H1 (cell line): ENCODE measurements around the gene CLTCL1. TPM values are rescaled to one million over a fixed set of nuclear protein-coding genes. Genes with fewer than 3 reads are reported as not detected.

Experiments used
- CTCF ChIA-PET: fragments of 300-600 bp; sonication (Branson Sonifier 250); formaldehyde crosslinking; loops from one replicate; lab custom pipeline; 2021; ENCODE audit not compliant: partially characterized antibody; lab: Charles Lee
- POLR2A ChIA-PET: fragments of 300-600 bp; sonication (Branson Sonifier 250); formaldehyde crosslinking; loops from one replicate; lab custom pipeline; 2021; ENCODE audit warnings: inconsistent platforms; ENCODE audit not compliant: partially characterized antibody; lab: Charles Lee
- DNase-seq, 2 experiments: peaks; one replicate each; pipeline versions ENCODE4 v3.0.0 to v3.0.0-alpha.2; 2010 to 2022; ENCODE audit warnings: low spot score in 2 of 2, low read depth in 1 of 2, mixed read lengths in 1 of 2
- FAIRE-seq: peaks from 2 replicates; lab custom pipeline; 2011; peaks lifted over from hg19 to GRCh38; lab: Jason Lieb, UNC
- H2AFZ ChIP-seq: 2 replicates; pipeline ENCODE4 v1.8.1; 2012; ENCODE audit warnings: low read length, inconsistent platforms
- H2AK5ac ChIP-seq: 2 replicates; pipeline ENCODE4 v1.6.1; 2013; ENCODE audit warnings: low read depth, low read length
- H2BK120ac ChIP-seq: replicated peaks from 2 replicates; pipeline ENCODE3; 2013; ENCODE audit warnings: low read depth, low read length, inconsistent platforms
- H2BK12ac ChIP-seq: 2 replicates; pipeline ENCODE4 v1.6.1; 2013; ENCODE audit warnings: low read depth, low read length
- H2BK15ac ChIP-seq: 2 replicates; pipeline ENCODE4 v1.6.1; 2013; ENCODE audit warnings: low read length
- H2BK20ac ChIP-seq: 2 replicates; pipeline ENCODE4 v1.6.1; 2013; ENCODE audit warnings: low read length
- H2BK5ac ChIP-seq: 2 replicates; pipeline ENCODE4 v1.6.1; 2013; ENCODE audit warnings: low read depth, low read length
- H3K14ac ChIP-seq: 2 replicates; pipeline ENCODE4 v1.6.1; 2013; ENCODE audit warnings: inconsistent platforms; ENCODE audit not compliant: insufficient read length
- H3K18ac ChIP-seq: 2 replicates; pipeline ENCODE4 v1.6.1; 2013; ENCODE audit warnings: low read length; ENCODE audit errors: extremely low read depth
- H3K23ac ChIP-seq: 2 replicates; pipeline ENCODE4 v1.6.1; 2013; ENCODE audit warnings: inconsistent platforms; ENCODE audit not compliant: insufficient read length
- H3K23me2 ChIP-seq: 2 replicates; pipeline ENCODE4 v1.6.1; 2013; ENCODE audit warnings: low read depth, low read length
- H3K27ac ChIP-seq: 2 replicates; pipeline ENCODE4 v1.6.1; 2011; ENCODE audit warnings: low read depth, low read length, inconsistent platforms
- H3K27me3 ChIP-seq, 4 experiments: replicated peaks in 1 of 4; 1 replicate in 1 of 4; 2 replicates in 3 of 4; pipeline versions ENCODE4 v1.6.1 to v1.8.1; 2011 to 2013; ENCODE audit warnings: low read length in 3 of 4, mild to moderate bottlenecking in 3 of 4, inconsistent platforms in 2 of 4, mixed read lengths in 2 of 4, moderate library complexity in 1 of 4; ENCODE audit not compliant: control insufficient read depth in 3 of 4, insufficient read depth in 3 of 4; ENCODE audit errors: extremely low read depth in 1 of 4
- H3K36me3 ChIP-seq, 4 experiments: 2 replicates each; pipeline versions ENCODE4 v1.6.1 to v1.8.1; 2011 to 2013; ENCODE audit warnings: mild to moderate bottlenecking in 4 of 4, low read length in 3 of 4, moderate library complexity in 2 of 4, control low read depth in 1 of 4, inconsistent platforms in 1 of 4; ENCODE audit not compliant: insufficient read depth in 4 of 4, control insufficient read depth in 2 of 4
- H3K4ac ChIP-seq: replicated peaks from 2 replicates; pipeline ENCODE3; 2013; ENCODE audit warnings: low read length, low read depth, mixed read lengths, inconsistent platforms; ENCODE audit not compliant: insufficient read length
- H3K4me1 ChIP-seq, 4 experiments: replicated peaks in 1 of 4; 1 replicate in 1 of 4; 2 replicates in 3 of 4; pipeline versions ENCODE4 v1.6.1 to v1.8.1; 2011 to 2013; ENCODE audit warnings: low read length in 3 of 4, inconsistent platforms in 2 of 4, mixed read lengths in 1 of 4; ENCODE audit not compliant: insufficient read depth in 4 of 4, control insufficient read depth in 3 of 4
- H3K4me2 ChIP-seq, 2 experiments: 2 replicates each; pipeline versions ENCODE4 v1.6.1 to v1.8.1; 2011 to 2013; ENCODE audit warnings: low read depth in 2 of 2, low read length in 2 of 2, control low read depth in 1 of 2, inconsistent platforms in 1 of 2, mild to moderate bottlenecking in 1 of 2; ENCODE audit not compliant: insufficient read depth in 1 of 2
- H3K4me3 ChIP-seq, 4 experiments: fragments of 200-600, 300-600 bp in 1 of 4; sonication (generic), shearing (Covaris generic), sonication (Bioruptor Twin) in 1 of 4; 2 replicates each; pipeline versions ENCODE4 v1.5.1 to v1.8.1; 2011 to 2016; ENCODE audit warnings: low read length in 4 of 4, low read depth in 3 of 4, control low read depth in 2 of 4, inconsistent platforms in 2 of 4, mild to moderate bottlenecking in 2 of 4, mixed read lengths in 1 of 4, moderate library complexity in 1 of 4; ENCODE audit not compliant: insufficient read depth in 2 of 4; ENCODE audit errors: extremely low read depth in 1 of 4
- H3K56ac ChIP-seq: replicated peaks from 2 replicates; pipeline ENCODE3; 2013; ENCODE audit warnings: low read depth, mild to moderate bottlenecking, mixed read lengths, low read length, inconsistent platforms; ENCODE audit not compliant: insufficient read length
- H3K79me1 ChIP-seq: 2 replicates; pipeline ENCODE4 v1.6.1; 2013; ENCODE audit warnings: low read depth, low read length, control low read depth
- H3K79me2 ChIP-seq, 2 experiments: 2 replicates each; pipeline versions ENCODE4 v1.6.1 to v1.8.1; 2012 to 2013; ENCODE audit warnings: low read length in 2 of 2, mild to moderate bottlenecking in 2 of 2, inconsistent platforms in 1 of 2; ENCODE audit not compliant: insufficient read depth in 2 of 2, control insufficient read depth in 1 of 2
- H3K9ac ChIP-seq, 4 experiments: replicated peaks in 1 of 4; 1 replicate in 1 of 4; 2 replicates in 3 of 4; pipeline versions ENCODE4 v1.6.1 to v1.8.1; 2011 to 2013; ENCODE audit warnings: low read depth in 3 of 4, low read length in 3 of 4, control low read depth in 2 of 4, mild to moderate bottlenecking in 2 of 4, moderate library complexity in 2 of 4, inconsistent platforms in 1 of 4; ENCODE audit errors: extremely low read depth in 1 of 4
- H3K9me3 ChIP-seq, 2 experiments: 2 replicates each; pipeline versions ENCODE4 v1.6.1 to v1.8.1; 2012 to 2013; ENCODE audit warnings: mild to moderate bottlenecking in 2 of 2, moderate library complexity in 2 of 2, control low read depth in 1 of 2, inconsistent platforms in 1 of 2, low read depth in 1 of 2, low read length in 1 of 2, mixed read lengths in 1 of 2; ENCODE audit not compliant: insufficient read depth in 2 of 2
- H4K20me1 ChIP-seq, 2 experiments: replicated peaks in 1 of 2; 2 replicates each; pipeline versions ENCODE3 to v1.8.1; 2011 to 2013; ENCODE audit warnings: inconsistent platforms in 2 of 2, low read length in 2 of 2, mild to moderate bottlenecking in 1 of 2; ENCODE audit not compliant: insufficient read depth in 2 of 2, control insufficient read depth in 1 of 2
- H4K5ac ChIP-seq: 2 replicates; pipeline ENCODE4 v1.6.1; 2013; ENCODE audit warnings: low read length, low read depth, mixed read lengths, inconsistent platforms; ENCODE audit not compliant: insufficient read length
- H4K8ac ChIP-seq: 2 replicates; pipeline ENCODE4 v1.8.0; 2013; ENCODE audit warnings: mild to moderate bottlenecking, moderate library complexity, low read length, inconsistent platforms; ENCODE audit not compliant: insufficient read depth; ENCODE audit errors: extremely low read depth
- H4K91ac ChIP-seq: replicated peaks from 2 replicates; pipeline ENCODE3; 2013; ENCODE audit warnings: low read length, mixed read lengths, inconsistent platforms; ENCODE audit not compliant: insufficient read length
- ZNF274 ChIP-seq: IDR thresholded peaks from 2 replicates; pipeline ENCODE4 v1.7.0; 2012; ENCODE audit warnings: low read length, borderline replicate concordance; ENCODE audit errors: extremely low read depth
- WGBS, 2 experiments: shearing (Covaris generic) in 1 of 2; methylation state at CpG; one replicate each; pipeline versions ENCODE4 v1.1.6 to v1.1.7; 2013 to 2015; ENCODE audit warnings: low lambda C conversion rate in 2 of 2, mixed read lengths in 2 of 2, inconsistent platforms in 1 of 2, low coverage in 1 of 2, missing lambda C conversion rate in 1 of 2; ENCODE audit not compliant: insufficient replicate concordance in 2 of 2, insufficient coverage in 1 of 2, insufficient read length in 1 of 2; ENCODE audit errors: extremely low coverage in 1 of 2, missing lambda C conversion rate in 1 of 2; 5-methylcytosine and 5-hydroxymethylcytosine counted together
- polyA plus RNA-seq, 7 experiments: library from polyadenylated mRNA; depleted of rRNA in 3 of 7; stranded (reverse) in 5 of 7; unstranded in 2 of 7; fragments of >200 nt in 5 of 7; fragments of 200-250 nt in 2 of 7; gene quantifications; 1 replicate in 5 of 7; 2 replicates in 1 of 7; 4 replicates in 1 of 7; pipeline versions ENCODE4 v1.2.1 to v1.2.3, GENCODE V29; 2011 to 2013; ENCODE audit warnings: missing spikeins in 2 of 7, mixed read lengths in 2 of 7
- total RNA-seq: library from RNA; stranded (reverse); fragmentation: NEBNext Ultra II Directional; extraction: Animal tissue kit (Norgen Biotek cat#: 25700); gene quantifications from 2 replicates; pipeline ENCODE4 v1.2.1, GENCODE V29; 2021

The CLTCL1 gene
- total and polyA plus RNA-seq, 2 of the 8 experiments (the other 6 are each of a cell fraction or from before 2014, with no cell fraction given), result 12.4 to 17.0 TPM

GRCh38 chr22:19172213-19173046 is 119.1 kb downstream of the CLTCL1 start:
- FAIRE-seq, result no peak
- ChIA-PET CTCF (interaction anchor here (3.7 kb wide), 1 partner anchor 27 kb away, joined by 28 read pairs; the partner anchor contains the start of gene ESS2), POLR2A (interaction anchor here (1.2 to 1.3 kb wide), 2 partner anchors 114 to 207 kb away, joined by 3 to 6 read pairs; no protein-coding TSS in a partner anchor)
- Histone ChIP-seq H2AK5ac (0 out of 2 replicates have a peak overlapping the region, but pooled peaks have one; percentile 69), H3K4me2 (peak overlapping the region; percentile 95 to 99), H3K4me3 (peak overlapping the region; percentile 94 to 98 (median 97)), H3K79me2 (peaks cover 5 to 27% of the 10 kb centered on the region in 2 experiments; a peak in 3 of 4 replicates), H3K23ac (no peak overlapping the region), H4K91ac (no peak overlapping the region), H3K36me3 (peaks cover 0 to 9% (median 0%) of the 10 kb centered on the region in 4 experiments; a peak in 2 of 8 replicates), H3K27ac (peak overlapping the region; percentile 92), H3K9ac (peak overlapping the region; percentile 83 to 96 (median 95)), H3K14ac (no peak overlapping the region), H4K20me1 (peaks cover 4 to 32% of the 10 kb centered on the region in 2 experiments), H3K23me2 (peaks cover 10% of the 10 kb centered on the region), H3K79me1 (peaks cover 18% of the 10 kb centered on the region), H3K4ac (no peak overlapping the region), H2BK20ac (no peak overlapping the region), H3K9me3 (no peaks in the 10 kb centered on the region), H2BK5ac (peak overlapping the region; percentile 87; the same call in 1 of the 2 replicates), H2BK12ac (0 out of 2 replicates have a peak overlapping the region, but pooled peaks have one; percentile 63), H2AFZ (no peak overlapping the region), H2BK120ac (no peak overlapping the region), H2BK15ac (no peak overlapping the region), H4K8ac (peak overlapping the region; percentile 99; the same call in 1 of the 2 replicates), H3K27me3 (peaks cover 18 to 36% (median 32%) of the 10 kb centered on the region in 4 experiments), H3K18ac (peak overlapping the region; percentile 36; the same call in 1 of the 2 replicates), H3K4me1 (peaks cover 0 to 50% (median 36%) of the 10 kb centered on the region in 4 experiments; a peak in 6 of 7 replicates), H4K5ac (no peak overlapping the region), H3K56ac (no peak overlapping the region)
- WGBS, 2 experiments, result 57% methylated on average over 13 of the region's 13 CpGs; no CpG with 5 or more reads in 1 of the 2 experiments
- no peak for DNase-seq
- no peak for TF ChIP-seq ZNF274
